Epithelial cell of proximal tubule (primary cell): ENCODE measurements around the gene CTTNBP2NL. TPM values are rescaled to one million over a fixed set of nuclear protein-coding genes. Genes with fewer than 3 reads are reported as not detected.

ENCODE experiments used
- DNase-seq: peaks from one replicate; pipeline ENCODE4 v3.0.0-alpha.2; 2011; ENCODE audit warnings: low read depth
- H3K4me3 ChIP-seq: 2 replicates; pipeline ENCODE4 v1.5.1; 2011; ENCODE audit warnings: low read depth, mild to moderate bottlenecking, low read length
- CTCF ChIP-seq: conservative IDR thresholded peaks from 2 replicates; pipeline ENCODE4 v1.5.1; 2012; ENCODE audit warnings: low read depth, mild to moderate bottlenecking, low read length
- total RNA-seq: library from RNA; depleted of rRNA; stranded (reverse); fragments of >200 nt; gene quantifications from 2 replicates; pipeline ENCODE4 v1.2.3, GENCODE V29; 2015

Gene CTTNBP2NL
- total RNA-seq, 1 donor from 2014 or later = 27.2 TPM

DNA sequence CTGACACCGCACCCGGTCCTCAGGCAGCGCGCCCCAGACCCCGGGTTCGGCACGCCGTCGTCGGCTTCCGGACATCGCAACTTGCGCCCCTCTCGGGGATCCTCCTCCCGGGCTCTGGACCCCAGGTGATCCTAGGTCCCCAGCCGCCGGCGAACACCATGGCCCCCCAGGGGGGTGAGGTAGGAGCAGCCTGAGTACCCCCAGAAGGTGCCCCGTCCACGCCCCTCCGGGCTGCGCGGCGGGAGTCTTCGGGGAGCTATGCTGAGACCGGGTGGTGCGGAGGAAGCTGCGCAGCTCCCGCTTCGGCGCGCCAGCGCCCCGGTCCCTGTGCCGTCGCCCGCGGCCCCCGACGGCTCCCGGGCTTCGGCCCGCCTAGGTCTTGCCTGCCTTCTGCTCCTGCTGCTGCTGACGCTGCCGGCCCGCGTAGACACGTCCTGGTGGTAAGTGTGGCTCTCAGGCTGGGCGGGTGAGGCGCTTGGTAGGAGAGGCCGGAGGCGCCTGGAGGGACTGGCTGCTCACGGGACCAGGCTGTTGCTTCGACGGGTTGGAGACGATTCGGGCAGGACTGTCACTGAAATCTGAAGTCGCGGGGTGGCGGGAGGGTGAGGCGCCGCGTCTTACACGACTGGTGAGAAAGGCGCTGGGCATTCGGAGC lies 113.1 kb downstream of the CTTNBP2NL start:
- no peak for TF ChIP-seq CTCF
- DNase-seq = no peak

DNA sequence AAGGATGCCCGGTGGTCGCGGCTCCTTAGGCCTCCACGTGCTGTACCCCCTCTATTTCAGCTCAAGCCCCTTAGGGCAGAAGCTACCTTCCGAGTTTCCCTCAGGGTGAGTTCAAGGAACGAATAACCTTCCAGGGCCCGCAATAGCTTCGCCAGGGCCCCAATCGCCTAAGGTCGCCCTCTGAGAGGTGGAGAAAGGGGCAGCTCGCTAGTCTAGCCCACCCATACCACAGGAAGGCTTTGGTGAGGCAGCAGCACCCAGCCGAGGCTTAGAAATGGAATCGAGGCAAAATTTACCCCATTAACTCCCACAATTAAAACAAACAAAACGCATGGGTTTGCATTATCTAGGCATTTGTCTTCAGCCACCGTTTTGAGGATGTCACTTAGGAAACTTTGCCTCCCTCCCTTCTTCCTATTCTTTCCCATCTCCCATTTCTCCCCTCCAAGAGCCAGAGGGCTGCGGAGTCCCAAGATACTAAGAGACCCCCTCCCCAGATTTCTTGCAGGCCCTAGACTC lies 113.7 kb downstream of the CTTNBP2NL start:
- H3K4me3 ChIP-seq = no peak overlapping the region
- TF ChIP-seq CTCF = no peak
- DNase-seq = no peak

More for the DNA sequence above, 113.1 kb downstream of the CTTNBP2NL start:
- peak overlapping the region; percentile 59 for H3K4me3 ChIP-seq

DNA sequence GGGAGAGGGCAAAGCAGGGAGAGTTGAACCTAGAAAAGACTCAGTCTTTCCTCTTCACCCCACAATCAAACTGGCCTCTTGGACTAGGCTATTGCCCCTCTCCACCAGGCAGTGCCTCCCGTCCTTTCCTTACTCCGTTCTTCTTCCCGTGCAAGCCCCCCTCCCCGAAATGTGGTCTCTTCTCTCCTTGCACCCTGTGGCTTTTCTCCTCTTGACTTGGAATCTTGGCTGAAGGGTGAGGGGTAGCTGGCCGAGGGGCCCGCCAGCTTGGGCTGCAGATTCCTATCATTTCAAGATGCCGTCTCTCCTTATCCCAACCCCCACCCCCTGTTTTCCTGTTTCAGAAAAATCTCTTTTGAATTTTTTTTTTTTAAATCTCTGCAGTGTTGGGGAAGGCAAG lies 114.3 kb downstream of the CTTNBP2NL start:
- TF ChIP-seq CTCF = no peak
- no peak overlapping the region for H3K4me3 ChIP-seq
- no peak for DNase-seq

Other genes with a start within 250 kb of the CTTNBP2NL start
- gene WNT2B, start 112.8 kb downstream of the CTTNBP2NL start, total RNA-seq = 0.80 and 4.8 TPM in 2 replicates
- gene ST7L, start 222.9 kb downstream of the CTTNBP2NL start, total RNA-seq = 7.4 and 16.7 TPM in 2 replicates
- gene CAPZA1, start 223.6 kb downstream of the CTTNBP2NL start, total RNA-seq = 215 and 311 TPM in 2 replicates